GM11168 (cell line): ENCODE measurements around the gene ZNF385D.

Experiments
- in situ Hi-C: fragments of 300-500 bp; cut with MboI; formaldehyde crosslinking; loops from one replicate; pipeline ENCODE4 v1.12.0; 2022; ENCODE audit warnings: low sequenced_read_pairs; ENCODE audit not compliant: unreplicated experiment

The ZNF385D gene

GRCh38 chr3:21691036-21691435 lies 60.0 kb downstream of the ZNF385D start:
- in situ Hi-C loops = no loop called here

DNA sequence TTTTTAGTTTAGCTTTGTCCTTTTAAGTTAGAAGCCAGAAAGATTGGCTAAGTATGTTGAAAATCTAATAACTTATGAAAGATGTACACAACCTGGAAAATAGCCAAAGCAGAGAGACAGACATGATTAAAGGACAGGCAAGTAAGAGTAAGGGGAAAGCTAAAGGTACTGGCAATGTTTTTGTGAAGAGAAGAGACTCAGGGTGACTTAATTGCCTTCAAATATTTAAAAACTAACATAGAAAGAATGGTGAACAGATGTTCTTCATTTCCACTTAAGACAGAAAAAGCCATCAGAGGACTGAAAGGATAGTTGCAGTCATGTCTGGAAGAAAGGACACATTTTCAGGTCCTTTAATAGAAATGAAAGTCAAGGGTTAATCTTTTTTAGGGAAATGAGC lies 68.8 kb downstream of the ZNF385D start:
- in situ Hi-C loops = no loop called here

- in situ Hi-C loops = no loop called here
Observed at GRCh38 chr3:21673393-21673792, 77.6 kb downstream of the ZNF385D start.

- in situ Hi-C loops = no loop called here
Observed at GRCh38 chr3:21672303-21672702, 78.7 kb downstream of the ZNF385D start.

DNA sequence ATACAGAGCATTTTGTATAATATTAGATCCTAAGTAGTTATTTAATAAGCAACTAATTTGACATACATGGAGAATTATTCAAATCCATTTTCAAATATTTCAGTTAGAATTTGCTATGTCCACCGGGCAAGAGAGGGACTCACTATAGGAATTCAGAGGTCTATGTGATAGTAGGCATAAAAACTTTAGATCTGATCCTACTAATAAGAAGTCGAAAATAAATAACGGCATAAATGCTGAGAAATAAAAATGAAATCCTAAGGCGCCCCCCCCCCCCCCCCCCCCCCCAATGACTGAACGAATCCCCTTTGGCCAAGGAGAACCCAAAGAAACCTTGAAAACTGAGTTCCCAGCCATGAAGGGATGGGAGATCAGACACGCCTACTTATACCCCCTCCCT lies 80.6 kb downstream of the ZNF385D start:
- in situ Hi-C loops = no loop called here

- in situ Hi-C loops = no loop called here
Observed at GRCh38 chr3:21668012-21668411, 83.0 kb downstream of the ZNF385D start.

DNA sequence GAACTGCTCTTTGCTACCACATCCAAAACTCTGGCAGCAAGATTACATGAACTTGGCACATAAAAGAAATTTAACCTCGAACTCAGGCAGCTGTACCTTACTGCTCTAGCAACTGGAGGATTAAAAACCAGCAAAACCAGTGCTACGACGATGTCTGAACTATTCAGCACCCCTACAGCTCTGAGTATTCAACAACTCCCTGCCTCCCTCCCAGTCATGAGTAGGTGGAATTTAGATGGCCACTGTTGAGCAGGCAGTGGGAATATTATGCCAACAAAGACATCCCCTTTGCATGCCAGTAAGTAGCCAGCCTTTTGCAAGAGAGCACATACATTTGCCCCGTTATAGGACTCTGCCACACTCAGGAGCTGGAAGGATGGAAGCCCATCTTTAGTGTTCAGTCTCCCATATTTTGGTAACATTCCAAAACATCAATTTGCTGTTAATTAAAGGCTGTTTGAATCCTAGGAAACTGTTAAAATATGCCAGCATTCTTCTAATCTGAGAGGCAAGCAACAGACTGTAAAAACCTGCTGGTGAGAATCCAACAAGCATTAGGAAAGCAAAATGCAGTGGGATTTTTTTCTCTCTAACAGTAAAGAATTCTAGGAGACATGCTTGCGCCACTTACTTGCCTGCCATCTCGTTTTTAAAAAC lies 85.4 kb downstream of the ZNF385D start:
- in situ Hi-C loops = no loop called here

- in situ Hi-C loops = no loop called here
Observed at GRCh38 chr3:21664996-21665395, 86.0 kb downstream of the ZNF385D start.

DNA sequence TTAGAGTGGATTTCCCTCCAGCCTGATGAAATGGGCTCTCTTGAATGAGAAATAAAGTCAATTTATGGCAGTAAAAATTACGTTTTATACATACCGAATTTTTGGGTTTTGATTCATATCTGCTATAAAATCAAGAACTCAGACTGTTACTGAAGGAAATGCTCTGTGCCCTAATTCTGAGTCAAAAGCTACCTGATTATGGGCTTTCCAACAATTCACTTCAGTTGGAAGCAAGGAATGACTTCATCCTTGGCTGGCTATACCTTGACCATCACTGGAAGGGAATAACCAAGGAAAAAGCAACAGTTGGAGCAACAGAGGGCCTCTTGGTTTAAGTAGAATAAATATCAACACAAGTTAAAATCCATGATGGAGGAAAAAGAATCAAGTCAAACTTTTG lies 88.6 kb downstream of the ZNF385D start:
- in situ Hi-C loops = no loop called here

DNA sequence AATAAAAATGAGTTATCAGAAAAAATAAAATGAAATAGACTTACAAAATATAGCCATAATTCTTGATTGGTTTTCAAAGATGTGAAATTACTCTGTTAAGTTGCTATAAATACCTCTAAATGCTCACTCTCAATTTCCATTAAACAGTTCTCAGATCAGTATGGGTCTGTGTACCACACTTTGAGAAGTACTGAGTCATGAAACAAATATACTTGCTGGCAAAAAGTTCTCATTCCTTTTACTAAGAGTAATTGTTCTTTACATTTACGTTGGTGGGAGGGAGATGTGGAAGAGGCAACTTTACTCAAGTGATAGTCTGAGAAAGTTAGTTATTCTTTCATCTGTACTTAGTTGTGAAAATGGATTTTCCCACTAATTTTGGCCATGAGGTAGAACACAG lies 96.3 kb downstream of the ZNF385D start:
- in situ Hi-C loops = no loop called here

DNA sequence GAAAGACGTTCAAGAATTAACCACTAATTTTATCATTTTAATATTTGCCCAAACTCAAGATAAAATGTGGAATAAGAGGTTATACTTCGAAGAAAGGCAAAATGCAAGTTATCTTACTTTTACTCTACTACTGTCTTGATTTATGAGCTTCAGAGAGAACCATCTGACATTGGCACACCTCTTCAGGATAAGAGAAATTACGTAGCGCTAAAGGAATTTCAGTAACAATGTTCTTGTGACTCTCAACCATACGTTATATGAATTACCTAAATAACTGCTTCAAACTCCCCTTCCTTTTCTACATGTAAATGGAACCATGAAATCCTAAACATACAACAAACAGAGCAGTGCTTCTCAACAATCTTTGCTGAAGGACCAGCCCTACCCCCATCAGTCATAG lies 96.8 kb downstream of the ZNF385D start:
- in situ Hi-C loops = no loop called here

- in situ Hi-C loops = no loop called here
Observed at GRCh38 chr3:21649519-21649918, 101.5 kb downstream of the ZNF385D start.

DNA sequence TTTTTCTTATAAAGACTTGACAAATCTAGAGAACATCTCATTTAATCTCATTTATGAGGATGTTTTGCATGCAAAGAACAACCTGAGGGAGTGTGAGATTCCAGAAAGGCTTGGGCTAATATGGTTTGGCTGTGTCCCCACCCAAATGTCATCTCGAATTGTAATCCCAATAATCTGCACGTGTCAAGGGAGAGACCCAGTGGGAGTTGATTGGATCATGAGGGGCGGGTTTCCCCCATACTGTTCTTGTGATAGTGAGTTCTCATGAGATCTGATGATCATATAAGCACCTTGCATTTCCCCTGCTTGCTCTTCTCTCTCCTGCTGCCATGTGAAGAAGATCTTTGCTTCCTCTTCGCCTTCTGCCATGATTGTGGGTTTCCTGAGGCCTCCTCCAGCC lies 103.0 kb downstream of the ZNF385D start:
- in situ Hi-C loops = no loop called here

DNA sequence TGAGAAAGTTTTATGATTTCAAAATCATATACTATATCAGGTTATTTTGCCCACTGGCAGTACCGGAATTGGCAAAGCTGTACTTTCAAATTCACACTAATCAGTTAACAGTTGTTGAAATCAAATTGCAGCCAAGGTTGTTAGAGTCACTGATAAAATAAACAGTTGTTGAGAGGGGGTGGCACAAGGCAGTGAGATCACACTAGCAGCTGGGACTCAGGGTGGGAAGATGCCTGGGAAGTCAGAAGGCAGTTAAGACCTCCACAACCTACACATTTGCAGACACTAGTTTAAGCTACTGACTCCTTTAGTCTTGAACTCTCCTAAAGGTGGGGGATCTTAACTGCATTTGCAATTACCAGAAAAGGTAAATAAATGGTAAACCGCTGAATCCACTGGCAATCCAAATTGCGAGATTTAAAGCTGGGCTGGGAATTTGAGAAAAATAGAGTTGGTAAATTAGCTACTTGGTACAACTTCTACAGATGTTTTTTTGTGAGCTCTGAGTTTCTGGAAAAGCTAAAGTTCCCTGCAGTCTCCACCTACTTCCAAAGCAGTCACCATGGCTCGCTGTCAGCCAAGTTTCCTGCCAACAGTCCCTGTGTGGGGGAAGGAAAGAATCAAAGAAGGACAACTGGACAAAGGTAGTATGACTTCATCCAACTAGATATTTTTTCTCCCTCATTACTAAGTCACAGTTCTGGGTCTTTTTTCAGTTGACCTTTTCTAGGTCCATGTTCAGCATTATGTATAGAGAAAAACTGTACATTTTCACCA lies 105.7 kb downstream of the ZNF385D start:
- in situ Hi-C loops = no loop called here

DNA sequence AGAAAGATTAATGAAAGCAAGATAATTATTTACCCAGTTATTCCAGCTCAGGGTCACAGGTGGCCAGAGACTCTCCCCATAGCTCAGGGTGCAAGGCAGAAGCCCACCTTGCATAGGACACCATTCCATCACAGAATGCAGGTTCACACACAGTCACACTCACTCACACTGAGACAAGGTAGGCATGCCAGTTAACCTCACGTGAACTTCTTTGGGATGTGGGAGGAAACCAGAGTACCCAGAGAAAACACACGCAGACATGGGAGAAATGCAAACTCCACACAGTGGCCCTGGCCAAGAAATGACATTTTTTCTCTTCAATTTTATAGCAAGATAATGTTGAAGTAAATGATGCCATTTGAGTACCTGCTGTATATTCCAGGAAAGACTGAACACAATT lies 106.7 kb downstream of the ZNF385D start:
- in situ Hi-C loops = no loop called here

DNA sequence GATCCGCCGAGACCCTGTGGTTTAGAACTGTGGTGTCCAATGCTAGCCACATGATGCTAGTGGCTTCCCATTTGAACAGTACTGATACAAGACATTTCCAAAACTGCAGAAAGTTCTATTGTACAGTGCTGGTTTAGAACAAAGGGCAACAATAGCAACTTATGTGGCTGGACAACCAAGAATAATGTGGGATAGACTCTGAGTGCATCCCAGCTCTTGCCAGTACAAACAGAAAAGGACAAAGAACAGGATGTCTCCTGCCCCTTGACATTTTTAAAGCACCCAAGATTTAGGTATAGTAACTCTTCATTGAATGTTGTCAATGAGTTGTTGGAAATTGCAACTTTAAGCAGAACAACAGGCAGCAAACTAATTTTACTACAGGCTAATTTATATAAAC lies 107.3 kb downstream of the ZNF385D start:
- in situ Hi-C loops = no loop called here

GRCh38 chr3:21642433-21642832 lies 108.6 kb downstream of the ZNF385D start:
- in situ Hi-C loops = no loop called here

GRCh38 chr3:21641959-21642358 lies 109.1 kb downstream of the ZNF385D start:
- in situ Hi-C loops = no loop called here

DNA sequence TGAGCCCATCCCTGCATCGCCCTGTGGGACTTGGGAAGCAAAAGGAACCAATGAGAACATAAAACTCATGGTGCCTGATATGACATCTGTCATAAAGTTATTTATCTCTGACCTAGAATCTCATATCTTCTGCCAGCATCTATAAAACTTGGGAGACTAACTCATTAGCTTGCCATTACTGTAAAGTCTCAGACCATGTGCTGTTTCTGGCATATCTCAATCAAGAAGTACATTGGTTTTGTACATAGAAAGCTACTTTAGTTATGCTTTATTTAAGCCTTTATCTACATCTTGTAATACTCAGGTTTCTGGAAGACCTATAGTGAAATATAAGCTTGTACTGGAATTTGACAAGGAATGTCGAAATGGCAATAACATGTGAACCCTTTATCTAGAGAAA lies 112.5 kb downstream of the ZNF385D start:
- in situ Hi-C loops = no loop called here

GRCh38 chr3:21634112-21634511 lies 116.9 kb downstream of the ZNF385D start:
- in situ Hi-C loops = no loop called here

DNA sequence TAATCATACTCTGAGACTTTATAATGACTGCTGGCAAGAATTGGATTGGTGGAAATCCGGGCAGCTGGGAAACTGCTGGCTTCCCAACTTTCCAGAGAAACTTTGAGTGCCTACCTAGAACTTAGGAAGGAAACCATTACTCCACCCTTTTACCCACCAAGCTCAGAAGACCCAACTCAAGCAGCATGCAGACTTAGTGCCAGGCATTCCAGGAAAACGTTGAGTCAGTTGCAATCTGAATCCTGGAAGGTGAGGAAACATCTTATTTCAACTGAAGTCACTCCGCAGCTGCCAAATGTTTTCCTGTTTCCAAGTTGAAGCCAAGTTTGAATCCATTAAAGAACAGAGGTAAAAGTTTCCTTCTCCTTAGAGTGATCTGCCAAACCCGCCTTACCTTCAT lies 126.5 kb downstream of the ZNF385D start:
- in situ Hi-C loops = no loop called here

GRCh38 chr3:21621181-21621651 lies 129.8 kb downstream of the ZNF385D start:
- in situ Hi-C loops = no loop called here
